ENCODE data around the gene POLDIP3. TPM values are rescaled to one million over a fixed set of nuclear protein-coding genes. Genes with fewer than 3 reads are reported as not detected.

The POLDIP3 gene
- total RNA-seq, 1 donor from 2014 or later = 34.7 TPM

GRCh38 chr22:42626951-42627625 lies 12.4 kb upstream of the POLDIP3 start:
- Histone ChIP-seq H3K36me3 (ENCODE audit: control insufficient read depth, insufficient read depth, low read length) (no peaks in the 10 kb centered on the region), H3K4me3 (ENCODE audit: low read depth, low read length) (no peak overlapping the region), H3K27me3 (ENCODE audit: control insufficient read depth, insufficient read depth, low read length) (no peaks in the 10 kb centered on the region)
- DNase-seq (ENCODE audit: low read depth) = no peak
- TF ChIP-seq, protein P1, sequence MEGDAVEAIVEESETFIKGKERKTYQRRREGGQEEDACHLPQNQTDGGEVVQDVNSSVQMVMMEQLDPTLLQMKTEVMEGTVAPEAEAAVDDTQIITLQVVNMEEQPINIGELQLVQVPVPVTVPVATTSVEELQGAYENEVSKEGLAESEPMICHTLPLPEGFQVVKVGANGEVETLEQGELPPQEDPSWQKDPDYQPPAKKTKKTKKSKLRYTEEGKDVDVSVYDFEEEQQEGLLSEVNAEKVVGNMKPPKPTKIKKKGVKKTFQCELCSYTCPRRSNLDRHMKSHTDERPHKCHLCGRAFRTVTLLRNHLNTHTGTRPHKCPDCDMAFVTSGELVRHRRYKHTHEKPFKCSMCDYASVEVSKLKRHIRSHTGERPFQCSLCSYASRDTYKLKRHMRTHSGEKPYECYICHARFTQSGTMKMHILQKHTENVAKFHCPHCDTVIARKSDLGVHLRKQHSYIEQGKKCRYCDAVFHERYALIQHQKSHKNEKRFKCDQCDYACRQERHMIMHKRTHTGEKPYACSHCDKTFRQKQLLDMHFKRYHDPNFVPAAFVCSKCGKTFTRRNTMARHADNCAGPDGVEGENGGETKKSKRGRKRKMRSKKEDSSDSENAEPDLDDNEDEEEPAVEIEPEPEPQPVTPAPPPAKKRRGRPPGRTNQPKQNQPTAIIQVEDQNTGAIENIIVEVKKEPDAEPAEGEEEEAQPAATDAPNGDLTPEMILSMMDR (IDR thresholded peaks at IDR 0.05; ENCODE audit: insufficient read depth, low read length, poor library complexity, severe bottlenecking) = no peak

DNA sequence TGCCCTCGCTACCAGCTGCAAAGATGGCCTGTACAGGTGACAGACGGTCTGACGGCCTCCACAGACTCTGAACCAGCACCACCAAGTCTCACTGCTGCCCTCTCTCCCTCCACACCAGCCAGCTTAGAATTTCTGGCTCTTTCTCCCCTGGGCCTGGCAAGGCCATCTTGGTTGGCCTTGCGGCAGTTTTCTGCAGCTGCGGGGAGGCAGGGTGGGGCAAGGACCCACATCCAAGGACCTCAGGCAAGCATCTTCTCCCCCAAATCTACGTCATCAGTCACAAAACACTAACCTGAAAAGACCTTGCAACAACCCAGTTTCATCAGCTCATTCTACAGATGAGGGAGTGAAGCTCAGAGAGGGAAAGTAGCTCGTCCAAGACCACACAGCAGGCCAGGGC lies 11.7 kb upstream of the POLDIP3 start:
- Histone ChIP-seq H3K27me3 (ENCODE audit: control insufficient read depth, insufficient read depth, low read length) (no peaks in the 10 kb centered on the region), H3K4me3 (ENCODE audit: low read depth, low read length) (no peak overlapping the region), H3K36me3 (ENCODE audit: control insufficient read depth, insufficient read depth, low read length) (no peaks in the 10 kb centered on the region)
- TF ChIP-seq, protein P1 (IDR thresholded peaks at IDR 0.05; ENCODE audit: insufficient read depth, low read length, poor library complexity, severe bottlenecking) = no peak
- DNase-seq (ENCODE audit: low read depth) = no peak

DNA sequence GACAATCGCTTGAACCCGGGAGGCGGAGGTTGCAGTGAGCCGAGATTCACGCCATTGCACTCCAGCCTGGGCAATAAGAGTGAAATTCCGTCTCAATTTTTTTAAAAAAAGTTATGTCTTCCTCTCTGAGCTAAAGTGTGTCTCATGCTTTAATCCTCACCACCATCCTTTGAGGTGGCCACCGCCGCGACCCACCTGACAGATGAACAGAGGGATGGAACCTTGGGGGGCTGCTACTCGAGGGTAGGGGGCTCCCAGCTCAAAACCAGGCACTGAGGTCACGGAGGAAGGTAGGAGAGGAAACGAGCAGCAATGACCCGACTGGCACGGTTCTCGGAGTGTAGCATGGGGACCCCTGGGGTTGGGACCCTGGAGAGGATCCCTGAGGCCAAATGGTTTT lies 10.7 kb upstream of the POLDIP3 start:
- TF ChIP-seq, protein P1 (IDR thresholded peaks at IDR 0.05; ENCODE audit: insufficient read depth, low read length, poor library complexity, severe bottlenecking) = no peak
- no peaks in the 10 kb centered on the region for H3K27me3 ChIP-seq (ENCODE audit: control insufficient read depth, insufficient read depth, low read length)

GRCh38 chr22:42624551-42625106 lies 9.9 kb upstream of the POLDIP3 start:
- TF ChIP-seq, protein P1 (IDR thresholded peaks at IDR 0.05; ENCODE audit: insufficient read depth, low read length, poor library complexity, severe bottlenecking) = no peak
- no peaks in the 10 kb centered on the region for H3K36me3 ChIP-seq (ENCODE audit: control insufficient read depth, insufficient read depth, low read length)
- DNase-seq (ENCODE audit: low read depth) = no peak

More for the DNA sequence above, 10.7 kb upstream of the POLDIP3 start:
- Histone ChIP-seq H3K4me3 (ENCODE audit: low read depth, low read length) (no peak overlapping the region), H3K36me3 (ENCODE audit: control insufficient read depth, insufficient read depth, low read length) (no peaks in the 10 kb centered on the region)
- no peak for DNase-seq (ENCODE audit: low read depth)

GRCh38 chr22:42623756-42624441 lies 9.2 kb upstream of the POLDIP3 start:
- H3K4me3 ChIP-seq (ENCODE audit: low read depth, low read length) = no peak overlapping the region
- TF ChIP-seq, protein P1 (IDR thresholded peaks at IDR 0.05; ENCODE audit: insufficient read depth, low read length, poor library complexity, severe bottlenecking) = no peak
- peaks cover 1% of the 10 kb centered on the region for H3K36me3 ChIP-seq (ENCODE audit: control insufficient read depth, insufficient read depth, low read length)

More at GRCh38 chr22:42624551-42625106, 9.9 kb upstream of the POLDIP3 start:
- no peaks in the 10 kb centered on the region for H3K27me3 ChIP-seq (ENCODE audit: control insufficient read depth, insufficient read depth, low read length)
- no peak overlapping the region for H3K4me3 ChIP-seq (ENCODE audit: low read depth, low read length)

More at GRCh38 chr22:42623756-42624441, 9.2 kb upstream of the POLDIP3 start:
- DNase-seq (ENCODE audit: low read depth) = no peak
- H3K27me3 ChIP-seq (ENCODE audit: control insufficient read depth, insufficient read depth, low read length) = no peaks in the 10 kb centered on the region
